BLaER1 (cell line): ENCODE data around the gene THBS3.

ENCODE experiments used
- H3K27ac ChIP-seq: shearing (Covaris generic); formaldehyde crosslinking; 2 replicates; pipeline ENCODE4 v1.8.1; 2022
- H3K27me3 ChIP-seq: shearing (Covaris generic); formaldehyde crosslinking; 2 replicates; pipeline ENCODE4 v1.8.1; 2022
- H3K36me3 ChIP-seq: shearing (Covaris generic); formaldehyde crosslinking; 2 replicates; pipeline ENCODE4 v1.8.1; 2022
- H3K4me1 ChIP-seq: shearing (Covaris generic); formaldehyde crosslinking; 2 replicates; pipeline ENCODE4 v1.8.1; 2022
- H3K4me2 ChIP-seq: shearing (Covaris generic); formaldehyde crosslinking; 2 replicates; pipeline ENCODE4 v1.8.1; 2022
- H3K4me3 ChIP-seq: shearing (Covaris generic); formaldehyde crosslinking; 2 replicates; pipeline ENCODE4 v1.8.1; 2022
- H3K9ac ChIP-seq: shearing (Covaris generic); formaldehyde crosslinking; 2 replicates; pipeline ENCODE4 v1.8.1; 2022
- H3K9me3 ChIP-seq: shearing (Covaris generic); formaldehyde crosslinking; 2 replicates; pipeline ENCODE4 v1.8.1; 2022
- H4K20me1 ChIP-seq: shearing (Covaris generic); formaldehyde crosslinking; 2 replicates; pipeline ENCODE4 v1.8.1; 2022
- Cebpa-rat ChIP-seq: shearing (Covaris generic); IDR thresholded peaks from 2 replicates; pipeline ENCODE4 v1.8.1; 2022

Gene THBS3

DNA sequence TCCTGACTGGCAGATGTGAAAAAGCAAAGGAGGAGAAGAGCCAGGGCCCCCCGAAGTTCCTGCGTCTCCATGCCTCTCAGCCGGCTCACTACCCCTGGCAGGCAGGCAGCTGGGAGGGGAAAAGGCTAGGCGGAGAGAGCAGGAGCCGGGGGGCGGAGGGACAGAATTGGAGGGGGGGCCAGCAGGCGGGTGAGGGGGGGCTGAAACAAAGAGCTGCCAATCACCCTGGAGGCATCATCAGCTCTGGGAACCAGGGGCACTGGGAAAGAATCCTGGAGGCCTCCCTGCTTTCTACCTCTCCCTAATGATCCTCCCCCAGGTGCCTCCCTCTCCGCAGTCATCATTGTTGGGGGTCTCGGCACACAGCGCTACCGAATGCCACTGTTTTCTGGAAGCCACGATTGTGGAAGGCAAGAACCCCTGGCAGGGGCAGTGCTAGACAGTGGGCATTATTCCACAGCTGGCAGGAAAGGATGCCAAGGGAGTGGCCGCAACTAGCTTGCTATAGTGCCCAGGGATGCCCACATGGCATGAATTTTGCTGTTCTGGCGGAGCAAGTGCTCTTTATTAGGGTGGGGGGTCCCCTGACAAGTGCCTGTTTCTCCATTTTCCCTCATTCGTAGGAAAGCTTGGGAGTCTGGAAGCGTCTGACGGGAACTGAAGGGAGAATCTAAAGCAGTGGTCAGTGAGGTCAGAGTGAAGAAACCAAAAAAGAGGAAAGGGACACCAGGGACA is at the start of gene THBS3:
Gene THBS3 (minus strand): TSS at position 92 of the 735 bp plus-strand sequence. CDS start 21 bp downstream, at position 71.
- Histone ChIP-seq H3K4me3 (peak within 1 kb of the TSS; percentile 94), H3K9ac (peak within 1 kb of the TSS; percentile 86), H3K36me3 (peaks cover 27% of the 10 kb centered on the region), H3K27me3 (no peaks in the 10 kb centered on the region), H3K27ac (peak within 1 kb of the TSS; percentile 95), H4K20me1 (no peaks in the 10 kb centered on the region), H3K4me2 (peak within 1 kb of the TSS; percentile 99), H3K9me3 (no peaks in the 10 kb centered on the region), H3K4me1 (peaks cover 42% of the 10 kb centered on the region)
- TF ChIP-seq Cebpa-rat = no peak

GRCh38 chr1:155256058-155256852 is 48.6 kb upstream of the THBS3 start:
- Histone ChIP-seq H4K20me1 (peaks cover 19% of the 10 kb centered on the region), H3K27ac (no peak overlapping the region), H3K9me3 (no peaks in the 10 kb centered on the region), H3K9ac (peak overlapping the region; percentile 82), H3K27me3 (no peaks in the 10 kb centered on the region), H3K4me1 (peaks cover 58% of the 10 kb centered on the region), H3K4me2 (peak overlapping the region; percentile 99), H3K4me3 (peak overlapping the region; percentile 77; the same call in 1 of the 2 replicates), H3K36me3 (peaks cover 49% of the 10 kb centered on the region)
- TF ChIP-seq Cebpa-rat = no peak

DNA sequence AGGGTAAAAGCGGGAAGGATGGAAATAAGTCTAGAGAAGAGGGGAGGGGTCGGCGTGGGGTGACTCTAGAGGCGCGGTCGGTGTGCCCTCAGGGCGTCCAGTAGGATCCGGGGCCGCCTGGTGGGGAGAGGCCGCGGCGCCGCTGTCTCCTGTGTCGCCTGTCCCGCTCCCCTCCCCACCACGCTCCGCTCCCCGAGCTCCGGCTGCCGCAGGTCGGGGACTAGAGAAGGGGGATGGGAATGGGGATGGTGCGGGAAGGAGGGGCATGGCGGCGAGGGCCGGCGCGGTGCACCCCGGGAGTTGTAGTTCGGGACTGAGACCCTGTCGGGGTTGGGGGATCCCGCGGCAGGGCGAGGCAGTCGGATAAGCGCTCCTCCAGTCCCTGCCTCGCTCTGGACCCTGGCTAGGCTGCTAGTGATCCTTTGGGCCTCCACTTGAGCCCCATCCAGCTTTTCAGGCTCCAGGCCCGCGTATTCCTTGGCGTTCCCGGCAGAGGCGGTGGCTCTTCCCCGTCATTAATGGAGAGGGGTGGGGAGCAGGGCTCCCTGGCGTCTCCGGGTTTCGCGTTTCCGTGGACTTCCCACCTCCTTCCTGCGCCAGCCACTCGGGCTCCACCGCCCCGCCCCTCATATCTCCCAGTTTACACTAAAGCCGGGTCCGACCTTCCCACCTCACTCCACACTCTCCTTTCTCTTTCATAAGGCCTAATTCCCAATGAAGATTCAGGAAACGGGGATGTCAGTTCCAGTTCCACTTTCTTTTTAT is 47.7 kb upstream of the THBS3 start, which contains the start of gene ENTREP3:
Gene ENTREP3 (minus strand): TSS at position 241 of the 765 bp plus-strand sequence. CDS start 606 bp downstream, outside the sequence.
- peak within 1 kb of the TSS; percentile 99 for H3K4me2 ChIP-seq
- no peaks in the 10 kb centered on the region for H3K27me3 ChIP-seq
- no peak for TF ChIP-seq Cebpa-rat
- H3K4me3 ChIP-seq = peak within 1 kb of the TSS; percentile 77
- peaks cover 44% of the 10 kb centered on the region for H3K36me3 ChIP-seq
- peak within 1 kb of the TSS; percentile 83 for H3K27ac ChIP-seq
- peaks cover 11% of the 10 kb centered on the region for H4K20me1 ChIP-seq
- no peaks in the 10 kb centered on the region for H3K9me3 ChIP-seq
- H3K9ac ChIP-seq = peak within 1 kb of the TSS; percentile 82
- H3K4me1 ChIP-seq = peaks cover 57% of the 10 kb centered on the region

DNA sequence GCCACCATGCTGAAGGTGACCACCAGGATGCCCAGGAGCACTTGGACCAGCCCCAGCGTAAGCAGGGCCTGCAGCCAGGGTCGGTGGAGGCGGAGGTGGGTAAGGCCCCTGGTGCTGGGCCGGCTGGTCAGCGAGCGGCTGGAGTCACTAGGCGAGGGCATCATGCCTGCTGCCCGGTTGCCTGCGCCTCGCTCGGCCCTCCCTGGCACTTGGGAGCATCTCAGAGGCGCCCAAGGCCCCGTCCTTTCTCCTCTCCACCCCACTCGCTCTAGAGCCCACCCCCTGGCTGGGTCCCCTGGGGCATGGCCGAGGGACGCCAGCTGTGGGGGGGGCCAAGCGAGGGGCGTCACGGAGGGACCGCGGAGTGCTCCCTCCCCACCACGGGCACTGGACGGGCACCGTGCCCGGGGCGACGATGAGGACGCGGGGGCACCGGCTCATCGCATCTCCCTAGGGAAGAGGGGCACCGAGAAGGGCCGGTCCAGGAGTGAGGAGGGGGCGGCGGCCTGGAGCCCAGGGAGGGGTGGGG is 47.1 kb upstream of the THBS3 start:
- H3K4me3 ChIP-seq = peak overlapping the region; percentile 77
- peak overlapping the region; percentile 83 for H3K27ac ChIP-seq
- no peaks in the 10 kb centered on the region for H3K9me3 ChIP-seq
- TF ChIP-seq Cebpa-rat = no peak
- peaks cover 58% of the 10 kb centered on the region for H3K4me1 ChIP-seq
- peak overlapping the region; percentile 99 for H3K4me2 ChIP-seq
- H4K20me1 ChIP-seq = peaks cover 7% of the 10 kb centered on the region; the same call in 1 of the 2 replicates
- no peaks in the 10 kb centered on the region for H3K27me3 ChIP-seq
- peak overlapping the region; percentile 82 for H3K9ac ChIP-seq
- H3K36me3 ChIP-seq = peaks cover 38% of the 10 kb centered on the region

GRCh38 chr1:155254228-155254713 is 46.6 kb upstream of the THBS3 start:
- 0 out of 2 replicates have a peak, but pooled peaks cover 7% of the 10 kb centered on the region for H4K20me1 ChIP-seq
- peaks cover 33% of the 10 kb centered on the region for H3K36me3 ChIP-seq
- H3K9me3 ChIP-seq = no peaks in the 10 kb centered on the region
- H3K27me3 ChIP-seq = no peaks in the 10 kb centered on the region
- H3K27ac ChIP-seq = peak overlapping the region; percentile 83
- peak overlapping the region; percentile 77 for H3K4me3 ChIP-seq
- H3K4me2 ChIP-seq = peak overlapping the region; percentile 99
- no peak for TF ChIP-seq Cebpa-rat
- peaks cover 63% of the 10 kb centered on the region for H3K4me1 ChIP-seq
- peak overlapping the region; percentile 82 for H3K9ac ChIP-seq

DNA sequence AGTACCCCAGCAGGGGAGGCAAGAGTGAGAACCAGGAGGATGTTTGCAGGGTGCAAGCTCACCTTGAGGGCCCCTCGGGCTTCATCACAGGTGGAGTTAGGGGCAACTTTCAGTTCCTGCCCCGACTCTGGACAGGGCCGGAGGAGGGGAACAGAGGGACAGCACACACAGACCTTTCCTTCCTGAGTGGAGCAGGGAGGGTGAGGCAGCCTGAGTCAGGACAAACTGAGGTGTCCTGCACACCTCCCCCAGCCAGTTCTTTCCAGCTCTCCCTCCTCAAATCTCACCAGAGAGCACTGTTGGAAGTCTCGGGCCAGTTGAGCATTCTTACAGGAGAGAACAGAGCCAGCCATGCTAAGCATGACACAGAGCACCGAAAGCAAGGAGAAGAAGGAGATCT is 46.1 kb upstream of the THBS3 start:
- TF ChIP-seq Cebpa-rat = no peak
- Histone ChIP-seq H3K4me3 (peak overlapping the region; percentile 77), H3K4me1 (peaks cover 66% of the 10 kb centered on the region), H3K27me3 (no peaks in the 10 kb centered on the region), H3K27ac (peak overlapping the region; percentile 83), H4K20me1 (0 out of 2 replicates have a peak, but pooled peaks cover 7% of the 10 kb centered on the region), H3K4me2 (peak overlapping the region; percentile 99), H3K36me3 (peaks cover 32% of the 10 kb centered on the region), H3K9me3 (no peaks in the 10 kb centered on the region), H3K9ac (peak overlapping the region; percentile 82)

DNA sequence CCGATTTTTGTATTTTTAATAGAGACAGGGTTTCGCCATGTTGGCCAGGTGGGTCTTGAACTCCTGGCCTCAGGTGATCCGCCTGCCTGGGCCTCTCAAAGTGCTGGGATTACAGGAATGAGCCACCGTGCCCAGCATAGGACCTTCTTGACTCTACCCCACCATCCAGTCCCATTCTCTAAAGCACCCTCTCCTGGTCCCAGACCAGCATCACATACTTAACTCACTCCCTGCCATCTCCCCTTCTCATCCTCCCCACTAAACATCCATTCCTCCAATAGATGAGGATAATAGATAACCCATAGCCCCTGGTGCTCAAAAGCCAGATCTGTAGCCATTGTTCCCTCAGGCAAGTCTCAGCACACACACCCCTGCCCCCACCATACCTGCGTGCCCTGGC is 45.5 kb upstream of the THBS3 start:
- TF ChIP-seq Cebpa-rat = no peak
- peak overlapping the region; percentile 82; the same call in 1 of the 2 replicates for H3K9ac ChIP-seq
- H3K4me2 ChIP-seq = peak overlapping the region; percentile 99
- H3K4me3 ChIP-seq = no peak overlapping the region; the same call in 1 of the 2 replicates
- peaks cover 72% of the 10 kb centered on the region for H3K4me1 ChIP-seq
- peak overlapping the region; percentile 83; the same call in 1 of the 2 replicates for H3K27ac ChIP-seq
- no peaks in the 10 kb centered on the region for H3K9me3 ChIP-seq
- no peaks in the 10 kb centered on the region for H3K27me3 ChIP-seq
- 0 out of 2 replicates have a peak, but pooled peaks cover 7% of the 10 kb centered on the region for H4K20me1 ChIP-seq
- peaks cover 32% of the 10 kb centered on the region for H3K36me3 ChIP-seq

DNA sequence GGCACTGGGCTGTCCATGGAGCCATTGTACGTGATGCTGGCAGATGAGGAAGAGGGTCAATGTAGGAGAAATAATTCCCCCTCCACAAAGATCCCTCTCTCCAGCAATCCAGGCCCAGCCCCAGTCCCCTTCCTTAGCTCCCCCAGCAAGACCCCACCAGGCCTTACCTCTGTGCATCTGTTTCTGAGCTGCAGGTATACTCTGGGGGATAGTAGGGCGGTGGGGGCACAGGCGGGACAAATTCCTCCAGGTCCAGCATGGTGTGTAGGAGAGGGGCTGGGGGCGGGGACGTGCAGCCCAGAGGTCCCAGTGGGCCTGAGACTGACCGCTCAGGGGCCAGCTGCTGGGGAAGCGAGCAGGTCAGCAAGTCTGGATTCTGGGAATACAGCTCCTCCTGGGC is 43.9 kb upstream of the THBS3 start:
- Histone ChIP-seq H3K27me3 (no peaks in the 10 kb centered on the region), H3K4me3 (no peak overlapping the region), H3K9me3 (no peaks in the 10 kb centered on the region), H3K27ac (peak overlapping the region; percentile 84; the same call in 1 of the 2 replicates), H3K36me3 (peaks cover 28% of the 10 kb centered on the region), H3K4me1 (peaks cover 74% of the 10 kb centered on the region), H4K20me1 (0 out of 2 replicates have a peak, but pooled peaks cover 5% of the 10 kb centered on the region), H3K9ac (peak overlapping the region; percentile 81; the same call in 1 of the 2 replicates), H3K4me2 (peak overlapping the region; percentile 88)
- TF ChIP-seq Cebpa-rat = no peak
